NCI-H2227 treated with DMSO at 0.1 percent for 48 hours (cell line): ENCODE data around the gene RPS21.
A peak's percentile ranks its signal among the peaks of the same experiment; 100 is the strongest.

ENCODE experiments used
- DNase-seq: peaks from one replicate; lab custom pipeline; 2025; lab: John Stamatoyannopoulos, UW

The RPS21 gene

GRCh38 chr20:62396367-62397239, 9.7 kb downstream of the RPS21 start:
- DNase-seq = no peak

- DNase-seq = no peak
These were observed 11.4 kb downstream of the RPS21 start for GRCh38 chr20:62398120-62398821.

- DNase-seq = no peak
These were observed 13.1 kb downstream of the RPS21 start for GRCh38 chr20:62400021-62400420.

GRCh38 chr20:62400541-62400940, 13.6 kb downstream of the RPS21 start:
- no peak for DNase-seq

GRCh38 chr20:62401331-62401779, 14.5 kb downstream of the RPS21 start:
- no peak for DNase-seq

GRCh38 chr20:62402456-62403150, 15.7 kb downstream of the RPS21 start:
- DNase-seq = no peak

- DNase-seq = no peak
These were observed 16.4 kb downstream of the RPS21 start for GRCh38 chr20:62403331-62403730.

GRCh38 chr20:62404112-62404665, 17.3 kb downstream of the RPS21 start:
- DNase-seq = no peak

GRCh38 chr20:62404761-62405107, 17.8 kb downstream of the RPS21 start:
- no peak for DNase-seq

GRCh38 chr20:62405108-62405980, 18.4 kb downstream of the RPS21 start:
- DNase-seq = no peak

GRCh38 chr20:62405981-62406513, 19.1 kb downstream of the RPS21 start:
- DNase-seq = no peak

GRCh38 chr20:62406635-62407176, 19.8 kb downstream of the RPS21 start:
- no peak for DNase-seq

GRCh38 chr20:62407221-62407992, 20.5 kb downstream of the RPS21 start, which contains the start of gene CABLES2:
Gene CABLES2 (minus strand): TSS chr20:62407285. CDS start chr20:62407276, 9 bp downstream.
- DNase-seq = peak; percentile 90

GRCh38 chr20:62408055-62408454, 21.2 kb downstream of the RPS21 start:
- DNase-seq = no peak

- no peak for DNase-seq
These were observed 21.7 kb downstream of the RPS21 start for GRCh38 chr20:62408640-62409039.

GRCh38 chr20:62409086-62409853, 22.4 kb downstream of the RPS21 start:
- no peak for DNase-seq

GRCh38 chr20:62409931-62410745, 23.2 kb downstream of the RPS21 start:
- peak; percentile 44 for DNase-seq
